ENCODE data around the gene RPRD2.

DNA sequence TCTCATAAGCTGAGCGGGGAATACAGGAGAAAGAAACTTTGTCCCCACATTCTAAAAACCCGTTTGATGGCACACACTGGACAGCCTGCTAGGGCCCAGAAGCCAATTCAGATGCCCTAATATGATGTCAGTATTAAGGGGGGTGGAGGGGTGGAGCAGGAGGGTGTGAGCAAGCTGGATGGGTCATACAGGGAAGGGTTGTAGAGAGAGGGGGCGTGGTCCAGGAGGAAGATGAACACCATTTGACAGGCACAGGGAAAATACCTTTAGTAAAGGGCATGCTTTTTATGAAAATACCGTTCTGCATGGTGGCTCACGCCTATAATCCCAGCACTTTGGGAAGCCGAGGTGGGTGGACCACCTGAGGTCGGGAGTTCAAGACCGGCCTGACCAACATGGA lies 129.2 kb downstream of the RPRD2 start:
- TF ChIP-seq POLR2AphosphoS5 (IDR thresholded peaks at IDR 0.05) (no peak), EP300 (conservative IDR thresholded peaks at IDR 0.05; ENCODE audit: poor library complexity, severe bottlenecking) (no peak), RAD21 (conservative IDR thresholded peaks at IDR 0.05) (no peak), EZH2 (IDR thresholded peaks at IDR 0.05; ENCODE audit: borderline replicate concordance, insufficient read depth, low read length, poor library complexity, severe bottlenecking) (no peak), TAF1 (IDR thresholded peaks at IDR 0.05; ENCODE audit: low read depth) (no peak)
- TF ChIP-seq, protein P1, sequence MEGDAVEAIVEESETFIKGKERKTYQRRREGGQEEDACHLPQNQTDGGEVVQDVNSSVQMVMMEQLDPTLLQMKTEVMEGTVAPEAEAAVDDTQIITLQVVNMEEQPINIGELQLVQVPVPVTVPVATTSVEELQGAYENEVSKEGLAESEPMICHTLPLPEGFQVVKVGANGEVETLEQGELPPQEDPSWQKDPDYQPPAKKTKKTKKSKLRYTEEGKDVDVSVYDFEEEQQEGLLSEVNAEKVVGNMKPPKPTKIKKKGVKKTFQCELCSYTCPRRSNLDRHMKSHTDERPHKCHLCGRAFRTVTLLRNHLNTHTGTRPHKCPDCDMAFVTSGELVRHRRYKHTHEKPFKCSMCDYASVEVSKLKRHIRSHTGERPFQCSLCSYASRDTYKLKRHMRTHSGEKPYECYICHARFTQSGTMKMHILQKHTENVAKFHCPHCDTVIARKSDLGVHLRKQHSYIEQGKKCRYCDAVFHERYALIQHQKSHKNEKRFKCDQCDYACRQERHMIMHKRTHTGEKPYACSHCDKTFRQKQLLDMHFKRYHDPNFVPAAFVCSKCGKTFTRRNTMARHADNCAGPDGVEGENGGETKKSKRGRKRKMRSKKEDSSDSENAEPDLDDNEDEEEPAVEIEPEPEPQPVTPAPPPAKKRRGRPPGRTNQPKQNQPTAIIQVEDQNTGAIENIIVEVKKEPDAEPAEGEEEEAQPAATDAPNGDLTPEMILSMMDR (IDR thresholded peaks at IDR 0.05; ENCODE audit: poor library complexity, severe bottlenecking): no peak
